HEK293T (cell line): Measurements from ENCODE around the gene MYEOV.

Experiments used
- BHLHE40 ChIP-seq: fragments of 450-650 bp; IDR thresholded peaks from 2 replicates; pipeline ENCODE4 v1.6.1; 2016; ENCODE audit warnings: mild to moderate bottlenecking, moderate library complexity, borderline replicate concordance
- CTBP1 ChIP-seq: fragments of 450-650 bp; IDR thresholded peaks from 2 replicates; pipeline ENCODE4 v1.6.1; 2016; ENCODE audit warnings: borderline replicate concordance
- ELF4 ChIP-seq: fragments of 450-650 bp; IDR thresholded peaks from 2 replicates; pipeline ENCODE4 v1.6.1; 2017; ENCODE audit warnings: antibody characterized with exemption
- FOXA1 ChIP-seq: fragments of 450-650 bp; IDR thresholded peaks from 2 replicates; pipeline ENCODE4 v1.6.1; 2016; ENCODE audit warnings: mild to moderate bottlenecking
- FOXK2 ChIP-seq: fragments of 450-650 bp; IDR thresholded peaks from 2 replicates; pipeline ENCODE4 v1.6.1; 2016; ENCODE audit warnings: mild to moderate bottlenecking
- FOXM1 ChIP-seq: fragments of 450-650 bp; IDR thresholded peaks from 2 replicates; pipeline ENCODE4 v1.6.1; 2017; ENCODE audit warnings: mild to moderate bottlenecking, borderline replicate concordance
- HDGF ChIP-seq: fragments of 450-650 bp; IDR thresholded peaks from 2 replicates; pipeline ENCODE4 v1.6.1; 2017; ENCODE audit warnings: antibody characterized with exemption, borderline replicate concordance
- L3MBTL2 ChIP-seq: fragments of 450-650 bp; conservative IDR thresholded peaks from 2 replicates; pipeline ENCODE4 v1.6.1; 2016; ENCODE audit warnings: mild to moderate bottlenecking
- LEF1 ChIP-seq: fragments of 450-650 bp; IDR thresholded peaks from 2 replicates; pipeline ENCODE4 v1.6.1; 2017; ENCODE audit warnings: mild to moderate bottlenecking, borderline replicate concordance
- PKNOX1 ChIP-seq: fragments of 450-650 bp; IDR thresholded peaks from 2 replicates; pipeline ENCODE4 v1.6.1; 2016
- SP1 ChIP-seq: fragments of 450-650 bp; IDR thresholded peaks from 2 replicates; pipeline ENCODE4 v1.6.1; 2017
- SUZ12 ChIP-seq: fragments of 450-650 bp; IDR thresholded peaks from 2 replicates; pipeline ENCODE4 v1.6.1; 2016; ENCODE audit warnings: mild to moderate bottlenecking
- TARDBP ChIP-seq: fragments of 450-650 bp; IDR thresholded peaks from 2 replicates; pipeline ENCODE4 v1.6.1; 2016
- ZNF384 ChIP-seq: fragments of 450-650 bp; IDR thresholded peaks from 2 replicates; pipeline ENCODE4 v1.6.1; 2016

- TF ChIP-seq FOXM1 = no peak
- TF ChIP-seq SP1 = no peak
- TF ChIP-seq SUZ12 = no peak
- no peak for TF ChIP-seq BHLHE40
- TF ChIP-seq L3MBTL2 = no peak
- TF ChIP-seq FOXK2 = no peak
- no peak for TF ChIP-seq ELF4
- TF ChIP-seq LEF1 = no peak
- no peak for TF ChIP-seq FOXA1
- no peak for TF ChIP-seq HDGF
- no peak for TF ChIP-seq TARDBP
- TF ChIP-seq PKNOX1 = no peak
- TF ChIP-seq CTBP1 = no peak
- no peak for TF ChIP-seq ZNF384
Observed at GRCh38 chr11:69280451-69280850, 13.5 kb upstream of the MYEOV start.
